ENCODE data around the gene MTMR11.

DNA sequence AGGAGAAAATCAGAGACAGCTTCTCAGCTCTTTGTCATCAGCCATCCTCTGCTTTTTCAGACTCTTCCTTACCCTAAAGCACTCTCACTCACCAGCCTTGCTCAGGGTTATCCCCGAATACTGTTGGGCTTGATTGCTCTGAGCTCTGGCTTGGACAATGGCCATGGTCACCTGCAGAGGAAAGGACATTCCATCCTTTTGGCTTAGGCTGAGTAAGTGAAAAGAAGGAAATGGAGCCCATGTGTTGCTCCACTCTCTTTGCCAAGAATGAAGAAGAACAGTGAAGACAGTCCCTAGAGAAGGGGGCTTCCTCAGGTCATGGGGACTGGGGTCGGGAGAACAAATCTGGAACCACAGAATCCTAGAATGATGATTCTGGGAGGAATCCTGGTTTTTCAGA, 2.3 kb downstream of the MTMR11 start:
- TF ChIP-seq, protein P1, sequence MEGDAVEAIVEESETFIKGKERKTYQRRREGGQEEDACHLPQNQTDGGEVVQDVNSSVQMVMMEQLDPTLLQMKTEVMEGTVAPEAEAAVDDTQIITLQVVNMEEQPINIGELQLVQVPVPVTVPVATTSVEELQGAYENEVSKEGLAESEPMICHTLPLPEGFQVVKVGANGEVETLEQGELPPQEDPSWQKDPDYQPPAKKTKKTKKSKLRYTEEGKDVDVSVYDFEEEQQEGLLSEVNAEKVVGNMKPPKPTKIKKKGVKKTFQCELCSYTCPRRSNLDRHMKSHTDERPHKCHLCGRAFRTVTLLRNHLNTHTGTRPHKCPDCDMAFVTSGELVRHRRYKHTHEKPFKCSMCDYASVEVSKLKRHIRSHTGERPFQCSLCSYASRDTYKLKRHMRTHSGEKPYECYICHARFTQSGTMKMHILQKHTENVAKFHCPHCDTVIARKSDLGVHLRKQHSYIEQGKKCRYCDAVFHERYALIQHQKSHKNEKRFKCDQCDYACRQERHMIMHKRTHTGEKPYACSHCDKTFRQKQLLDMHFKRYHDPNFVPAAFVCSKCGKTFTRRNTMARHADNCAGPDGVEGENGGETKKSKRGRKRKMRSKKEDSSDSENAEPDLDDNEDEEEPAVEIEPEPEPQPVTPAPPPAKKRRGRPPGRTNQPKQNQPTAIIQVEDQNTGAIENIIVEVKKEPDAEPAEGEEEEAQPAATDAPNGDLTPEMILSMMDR (IDR thresholded peaks at IDR 0.05): no peak
- TF ChIP-seq POLR2AphosphoS5 (IDR thresholded peaks at IDR 0.05; ENCODE audit: insufficient read depth in 1 of 2, low read depth in 1 of 2) (no peak), POLR2A (IDR thresholded peaks at IDR 0.05) (no peak)
